Hindlimb muscle (tissue), 1 donor: ENCODE measurements around the gene POLR3A. TPM values are rescaled to one million over a fixed set of nuclear protein-coding genes. Genes with fewer than 3 reads are reported as not detected.

Source experiments
- DNase-seq: peaks from one replicate; pipeline ENCODE4 v3.0.0-alpha.2; 2013
- polyA plus RNA-seq: library from polyadenylated mRNA; unstranded; fragments of 120-200 nt; gene quantifications from one replicate; pipeline ENCODE4 v1.2.1, GENCODE V29; 2013; ENCODE audit not compliant: insufficient read length

Gene POLR3A
- polyA plus RNA-seq, 1 donor: 15.5 TPM

- no peak for DNase-seq
These were observed 17.5 kb upstream of the POLR3A start for GRCh38 chr10:78046711-78047269.

DNA sequence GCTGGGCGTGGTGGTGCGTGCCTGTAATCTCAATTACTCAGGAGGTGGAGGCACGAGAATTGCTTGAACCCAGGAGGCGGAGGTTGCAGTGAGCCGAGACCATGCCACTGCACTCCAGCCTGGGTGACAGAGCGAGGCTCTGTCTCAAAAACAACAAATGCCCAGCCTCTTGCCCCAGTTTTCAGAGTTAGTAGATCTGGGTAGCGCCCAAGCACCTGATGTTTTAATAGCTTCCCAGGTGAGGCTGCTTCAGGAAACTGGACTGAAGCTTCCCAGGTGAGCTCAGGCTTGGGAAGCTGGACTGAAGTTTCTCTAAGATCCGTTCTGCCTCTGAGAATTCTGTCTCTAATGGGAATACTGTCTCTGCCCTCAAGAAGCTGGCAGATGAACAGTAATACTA lies 16.5 kb upstream of the POLR3A start:
- no peak for DNase-seq

GRCh38 chr10:78045237-78045636 lies 15.9 kb upstream of the POLR3A start:
- DNase-seq: no peak

- no peak for DNase-seq
These were observed 15.4 kb upstream of the POLR3A start for GRCh38 chr10:78044699-78045098.

GRCh38 chr10:78044179-78044578 lies 14.9 kb upstream of the POLR3A start:
- no peak for DNase-seq

DNA sequence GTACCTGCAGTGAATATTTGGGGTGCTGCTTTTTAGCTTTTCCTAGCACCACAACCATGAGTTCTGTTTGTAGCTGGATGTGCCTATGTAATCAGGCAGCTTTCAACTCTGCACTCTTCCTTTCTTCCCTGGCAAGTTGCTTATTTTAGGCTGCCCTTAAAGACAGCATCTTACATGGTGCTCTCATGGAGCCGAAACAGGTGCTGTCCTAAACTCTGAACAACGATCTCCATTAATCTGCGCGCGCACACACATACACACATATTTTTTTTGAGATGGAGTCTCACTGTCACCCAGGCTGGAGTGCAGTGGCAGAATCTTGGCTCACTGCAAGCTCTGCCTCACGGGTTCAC lies 13.4 kb upstream of the POLR3A start:
- DNase-seq: no peak

- DNase-seq: no peak
These were observed 12.9 kb upstream of the POLR3A start for GRCh38 chr10:78042058-78042751.

DNA sequence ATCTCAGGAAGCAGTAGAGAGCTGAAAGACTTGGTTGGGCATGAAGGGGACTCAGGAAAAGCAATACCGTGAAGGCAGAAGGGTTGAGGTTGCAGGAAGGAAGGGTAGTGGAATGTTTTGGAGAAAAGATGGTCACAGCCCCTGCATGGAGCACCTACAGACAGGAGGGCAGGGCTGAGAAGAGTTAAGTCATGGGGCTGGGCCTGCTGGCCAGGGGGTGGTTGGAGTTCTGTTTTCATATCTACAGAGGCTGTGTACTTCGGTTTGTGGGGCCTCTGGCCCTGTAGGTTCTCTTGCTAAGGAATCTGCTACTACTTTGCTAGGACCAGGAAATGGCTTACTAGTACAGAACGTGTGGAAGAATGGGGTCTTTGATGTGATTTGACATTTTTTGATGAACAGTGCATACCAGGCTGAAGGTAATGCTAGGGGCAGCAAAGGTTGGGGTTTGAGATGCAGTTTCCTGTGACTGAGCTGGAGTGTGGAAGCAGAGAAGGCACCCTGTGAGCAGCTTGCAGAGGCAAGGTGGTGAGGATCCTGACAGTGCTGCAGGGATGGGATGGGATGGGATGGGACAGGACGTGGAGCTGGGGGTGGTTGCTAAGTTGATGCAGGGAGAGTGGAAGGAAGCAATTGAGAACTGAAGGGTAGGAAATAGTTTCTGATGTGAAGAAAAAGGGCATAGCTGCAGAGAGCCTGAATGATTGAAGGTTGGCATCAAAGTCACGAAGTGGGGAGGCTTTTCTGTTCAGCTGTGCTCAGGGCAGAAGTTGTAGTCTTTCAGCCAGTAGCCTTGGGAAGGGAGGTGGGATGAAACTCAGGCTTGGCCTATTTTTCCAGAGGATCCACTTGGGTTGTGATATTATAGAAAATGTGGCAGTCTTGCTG lies 12.1 kb upstream of the POLR3A start:
- DNase-seq: no peak

GRCh38 chr10:78039743-78040142 lies 10.4 kb upstream of the POLR3A start:
- no peak for DNase-seq

DNA sequence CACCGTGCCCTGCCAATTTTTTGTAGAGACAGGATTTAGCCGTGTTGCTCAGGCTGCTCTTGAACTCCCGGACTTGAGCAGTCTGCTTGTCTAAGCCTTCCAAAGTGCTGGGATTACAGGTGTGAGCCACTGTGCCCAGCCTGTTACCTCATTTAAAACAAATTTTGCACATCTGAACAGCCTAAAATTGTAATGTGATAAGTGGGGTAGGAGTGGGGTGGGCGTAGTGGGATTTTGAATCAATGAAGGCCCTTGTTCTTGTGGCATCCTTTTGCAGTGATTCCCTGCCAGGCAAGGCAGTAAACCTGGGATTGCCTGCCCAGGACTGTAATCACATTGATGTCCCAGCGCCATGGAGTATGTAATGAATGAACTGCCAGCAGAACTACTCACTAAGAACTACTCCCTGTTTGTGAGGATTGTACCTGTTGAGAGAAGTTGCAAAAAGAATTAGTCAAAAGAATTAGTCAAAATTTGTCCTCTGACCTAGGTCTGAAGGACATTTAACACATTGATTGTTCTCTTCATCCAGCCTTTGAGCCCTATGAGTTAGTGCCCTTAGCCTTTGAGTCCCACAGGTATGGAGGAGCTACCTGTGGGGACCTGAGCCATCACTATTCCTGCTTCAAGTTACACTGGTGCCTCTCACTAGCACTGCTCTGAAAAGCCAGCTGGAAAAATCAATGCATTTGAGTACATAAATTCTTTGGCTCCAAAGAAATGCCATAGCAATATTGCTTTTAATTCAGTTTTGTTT lies 9.7 kb upstream of the POLR3A start:
- no peak for DNase-seq

DNA sequence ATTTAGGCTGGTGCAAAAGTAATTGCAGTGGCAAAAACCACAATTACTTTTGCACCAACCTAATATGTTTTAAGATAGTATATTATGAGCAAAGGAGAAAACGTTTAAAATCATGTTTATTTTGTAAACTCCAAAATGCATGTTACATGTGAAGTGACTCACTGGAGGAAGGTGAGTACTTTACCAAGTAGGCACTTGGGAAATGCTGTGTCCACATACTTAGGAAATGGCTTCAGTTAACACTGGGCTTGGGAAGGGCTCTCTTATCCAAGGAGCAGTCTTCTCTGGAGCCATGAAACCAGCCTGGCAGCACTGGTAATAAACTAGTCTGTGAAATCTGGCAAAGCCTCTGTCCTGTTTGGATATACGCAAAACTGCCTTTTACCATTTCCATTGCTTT lies 8.8 kb upstream of the POLR3A start:
- DNase-seq: no peak

GRCh38 chr10:78035933-78036583 lies 6.7 kb upstream of the POLR3A start:
- DNase-seq: no peak

DNA sequence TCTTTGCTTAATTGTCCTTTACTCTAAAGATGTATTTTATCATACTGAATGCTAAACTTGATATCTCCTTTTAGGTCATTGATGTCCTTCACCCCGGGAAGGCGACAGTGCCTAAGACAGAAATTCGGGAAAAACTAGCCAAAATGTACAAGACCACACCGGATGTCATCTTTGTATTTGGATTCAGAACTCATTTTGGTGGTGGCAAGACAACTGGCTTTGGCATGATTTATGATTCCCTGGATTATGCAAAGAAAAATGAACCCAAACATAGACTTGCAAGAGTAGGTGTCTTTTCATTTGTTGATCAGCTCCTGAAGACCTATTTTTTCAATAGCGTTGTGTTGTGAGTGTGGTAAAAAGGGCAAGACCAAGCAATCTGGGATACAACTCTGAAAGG lies 6.1 kb upstream of the POLR3A start:
- no peak for DNase-seq

DNA sequence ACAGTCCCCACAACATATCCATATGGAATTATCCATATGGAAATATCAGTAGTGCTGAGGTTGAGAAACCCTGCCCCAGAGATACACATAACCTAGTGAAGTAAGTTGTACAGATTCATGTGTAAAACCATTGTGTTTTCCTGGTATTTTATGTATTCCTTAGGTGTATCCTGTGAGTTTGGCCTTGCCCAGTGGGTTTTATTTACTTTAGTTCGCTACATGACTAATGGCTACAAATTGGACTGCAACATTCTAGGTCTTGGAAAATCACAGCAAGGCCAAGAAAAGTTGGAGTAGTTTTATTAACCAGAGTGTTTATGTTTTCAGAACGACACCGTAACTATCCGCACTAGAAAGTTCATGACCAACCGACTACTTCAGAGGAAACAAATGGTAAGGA lies 5.7 kb upstream of the POLR3A start:
- DNase-seq: no peak

GRCh38 chr10:78033637-78034470 lies 4.5 kb upstream of the POLR3A start, which contains the start of gene RPS24:
Gene RPS24 (plus strand): TSS chr10:78033863. CDS start chr10:78033902, 39 bp downstream.
- peak; percentile 98 for DNase-seq

DNA sequence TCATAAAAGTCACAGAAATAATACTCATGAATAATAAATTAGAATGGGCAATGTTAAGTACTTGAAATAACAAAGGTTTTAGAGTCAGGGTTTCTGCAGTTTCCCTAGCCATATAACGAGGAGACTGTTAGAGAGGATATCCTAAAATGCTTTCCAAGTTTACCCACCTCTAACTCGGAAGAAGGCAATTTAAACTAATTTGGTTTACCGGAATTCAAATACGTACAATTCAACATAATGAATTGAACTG lies 4.0 kb upstream of the POLR3A start:
- no peak for DNase-seq

- DNase-seq: peak; percentile 52
These were observed 662 bp downstream of the POLR3A start for GRCh38 chr10:78028438-78029268.

- no peak for DNase-seq
These were observed 3.5 kb downstream of the POLR3A start for GRCh38 chr10:78025685-78026364.

DNA sequence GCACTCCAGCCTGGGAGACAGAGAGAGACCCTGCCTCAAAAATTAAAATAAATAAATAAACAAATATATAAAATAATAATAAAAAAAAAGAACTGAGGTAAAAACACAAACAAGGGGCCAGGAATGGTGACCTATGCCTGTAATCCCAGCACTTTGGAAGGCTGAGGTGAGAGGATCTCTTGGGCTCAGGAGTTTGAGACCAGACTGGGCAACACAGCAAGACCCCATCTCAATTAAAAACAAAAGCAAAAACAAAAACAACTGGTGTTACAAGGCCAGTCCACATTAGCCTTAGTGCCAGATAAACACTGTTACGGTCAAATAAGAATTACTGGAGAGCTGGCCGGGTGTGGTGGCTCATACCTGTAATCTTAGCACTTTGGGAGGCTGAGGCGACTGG lies 5.6 kb downstream of the POLR3A start:
- no peak for DNase-seq

GRCh38 chr10:78021201-78021600 lies 8.1 kb downstream of the POLR3A start:
- no peak for DNase-seq
